Testis (tissue), 2 donors: ENCODE data around the gene TBC1D2.

Source experiments
- CTCF ChIP-seq, 3 experiments: fragments of 450-650 bp in 2 of 3; fragments of 200-600 bp in 1 of 3; sonication (generic) in 1 of 3; IDR thresholded peaks; one replicate each; pipeline ENCODE4 v1.5.1; 2016 to 2019; ENCODE audit warnings: antibody characterized with exemption in 3 of 3, mild to moderate bottlenecking in 2 of 3, moderate library complexity in 1 of 3
- POLR2A ChIP-seq: fragments of 450-650 bp; IDR thresholded peaks from one replicate; pipeline ENCODE4 v1.6.1; 2017; ENCODE audit warnings: antibody characterized with exemption, mild to moderate bottlenecking, moderate library complexity

DNA sequence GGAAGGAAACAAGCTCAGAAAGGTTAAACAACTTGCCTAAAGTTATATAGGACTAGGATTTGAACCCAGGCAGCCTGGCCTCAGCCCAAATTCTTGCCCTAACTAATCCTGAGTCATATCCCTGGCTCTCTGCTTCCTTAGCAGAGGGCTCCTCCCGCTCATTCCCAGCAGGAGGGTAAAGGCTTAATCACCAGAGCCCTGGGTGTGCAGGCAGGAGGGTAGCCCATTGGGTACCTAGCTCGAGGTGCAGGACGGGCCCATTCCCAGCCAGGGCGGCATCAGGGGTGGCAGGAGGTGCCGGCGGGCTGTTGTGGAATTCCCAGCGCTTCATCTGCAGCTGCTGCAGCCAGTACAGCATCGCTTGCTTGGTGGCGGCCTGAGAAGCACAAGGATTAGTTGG is 3.9 kb downstream of the TBC1D2 start:
- TF ChIP-seq CTCF (IDR thresholded peaks at IDR 0.05) (no peak), POLR2A (no peak)
